ENCODE data around the gene ALB. TPM values are rescaled to one million over a fixed set of nuclear protein-coding genes. Genes with fewer than 3 reads are reported as not detected.

Gene ALB
- total and polyA plus RNA-seq, 2 donors (not counting 1 experiment from before 2014, with no cell fraction given), result 0.03 TPM; not detected in 1

GRCh38 chr4:73468170-73468569 is 64.1 kb downstream of the ALB start:
- H3K79me2 ChIP-seq (ENCODE audit: control insufficient read depth, insufficient read depth, low read length), result no peaks in the 10 kb centered on the region
- H3K36me3 ChIP-seq (ENCODE audit: control insufficient read depth, insufficient read depth, low read length), result no peaks in the 10 kb centered on the region
- H3K9ac ChIP-seq (ENCODE audit: insufficient read depth, low read length), result no peak overlapping the region
- DNase-seq (ENCODE audit: low read depth in 2 of 2), result no peak
- H3K4me3 ChIP-seq (replicated peaks in 1 of 4; ENCODE audit: control extremely low read depth in 1 of 4, insufficient read depth in 1 of 4, low read depth in 3 of 4, low read length in 4 of 4), result no peak overlapping the region
- no peaks in the 10 kb centered on the region for H3K9me3 ChIP-seq (ENCODE audit: control insufficient read depth, insufficient read depth, low read depth, low read length)
- no peaks in the 10 kb centered on the region for H4K20me1 ChIP-seq (ENCODE audit: control insufficient read depth, extremely low read depth, insufficient read depth, low read length)
- H3K4me2 ChIP-seq (ENCODE audit: extremely low read depth, insufficient read depth, low read length), result no peak overlapping the region
- H3K27ac ChIP-seq (ENCODE audit: insufficient read depth, low read length), result no peak overlapping the region
- H2AFZ ChIP-seq (ENCODE audit: low read length), result no peak overlapping the region
- H3K27me3 ChIP-seq (ENCODE audit: control insufficient read depth, insufficient read depth, low read length), result no peaks in the 10 kb centered on the region
- TF ChIP-seq CTCF (conservative IDR thresholded peaks at IDR 0.05 in 1 of 2, IDR thresholded peaks at IDR 0.05 in 1 of 2; ENCODE audit: low read depth in 1 of 2, low read length in 2 of 2) (no peak), EZH2 (IDR thresholded peaks at IDR 0.05; ENCODE audit: low read length, missing control alignments) (no peak)
- no peaks in the 10 kb centered on the region for H3K4me1 ChIP-seq (ENCODE audit: control insufficient read depth, extremely low read depth, insufficient read depth, low read length)

- no peak overlapping the region for H2AFZ ChIP-seq (ENCODE audit: low read length)
- H3K4me2 ChIP-seq (ENCODE audit: extremely low read depth, insufficient read depth, low read length), result no peak overlapping the region
- H4K20me1 ChIP-seq (ENCODE audit: control insufficient read depth, extremely low read depth, insufficient read depth, low read length), result no peaks in the 10 kb centered on the region
- H3K27ac ChIP-seq (ENCODE audit: insufficient read depth, low read length), result no peak overlapping the region
- no peak for DNase-seq (ENCODE audit: low read depth in 2 of 2)
- H3K4me3 ChIP-seq (replicated peaks in 1 of 4; ENCODE audit: control extremely low read depth in 1 of 4, insufficient read depth in 1 of 4, low read depth in 3 of 4, low read length in 4 of 4), result no peak overlapping the region
- H3K9ac ChIP-seq (ENCODE audit: insufficient read depth, low read length), result no peak overlapping the region
- H3K79me2 ChIP-seq (ENCODE audit: control insufficient read depth, insufficient read depth, low read length), result no peaks in the 10 kb centered on the region
- H3K27me3 ChIP-seq (ENCODE audit: control insufficient read depth, insufficient read depth, low read length), result no peaks in the 10 kb centered on the region
- no peaks in the 10 kb centered on the region for H3K36me3 ChIP-seq (ENCODE audit: control insufficient read depth, insufficient read depth, low read length)
- H3K9me3 ChIP-seq (ENCODE audit: control insufficient read depth, insufficient read depth, low read depth, low read length), result no peaks in the 10 kb centered on the region
- TF ChIP-seq EZH2 (IDR thresholded peaks at IDR 0.05; ENCODE audit: low read length, missing control alignments), result no peak
- no peak for TF ChIP-seq CTCF (conservative IDR thresholded peaks at IDR 0.05 in 1 of 2, IDR thresholded peaks at IDR 0.05 in 1 of 2; ENCODE audit: low read depth in 1 of 2, low read length in 2 of 2)
- no peaks in the 10 kb centered on the region for H3K4me1 ChIP-seq (ENCODE audit: control insufficient read depth, extremely low read depth, insufficient read depth, low read length)
Measured at GRCh38 chr4:73470728-73471127, 66.6 kb downstream of the ALB start.

Other genes with a start within 250 kb of the ALB start
- 36.5 and 46.2 TPM in 2 replicates for gene ANKRD17, start 145.5 kb upstream of the ALB start, total RNA-seq
- gene ANKRD17, start 145.5 kb upstream of the ALB start, polyA plus RNA-seq, result 50.8 and 54.6 TPM in 2 replicates
- gene AFP, start 31.9 kb downstream of the ALB start, total RNA-seq, result under 0.01 and 0.83 TPM in 2 replicates
- 0.35 and 1.5 TPM in 2 replicates for gene AFP, start 31.9 kb downstream of the ALB start, polyA plus RNA-seq
- gene AFM, start 77.5 kb downstream of the ALB start, total RNA-seq, result not detected in 2 replicates
- gene AFM, start 77.5 kb downstream of the ALB start, polyA plus RNA-seq, result not detected in 2 replicates
- gene RASSF6, start 216.1 kb downstream of the ALB start, total RNA-seq, result under 0.01 TPM in 1 of 2 replicates, not detected in the other
- 0.01 TPM in 1 of 2 replicates, not detected in the other for gene RASSF6, start 216.1 kb downstream of the ALB start, polyA plus RNA-seq